Naive thymus-derived CD8-positive, alpha-beta T cell (primary cell): ENCODE measurements around the gene TGFB3. TPM values are rescaled to one million over a fixed set of nuclear protein-coding genes. Genes with fewer than 3 reads are reported as not detected.

Source experiments
- ATAC-seq, 2 donors: fragments of 150-1000 bp; cut with Tn5 transposase in 1 of 2; sonication (Bioruptor Pico), chemical (Tn5 transposase) in 1 of 2; 1 replicate in 1 of 2; 2 replicates in 1 of 2; pipeline ENCODE4 v1.10.0; 2021; ENCODE audit warnings: mild to moderate bottlenecking in 2 of 2, moderate library complexity in 2 of 2
- POLR2A ChIA-PET: fragments of 350-600 bp; sonication (Branson Sonifier 250); formaldehyde crosslinking; loops from one replicate; lab custom pipeline; 2021; ENCODE audit warnings: antibody characterized with exemption; lab: Charles Lee
- DNase-seq, 10 donors: peaks; one replicate each; pipeline versions ENCODE4 v3.0.0 to v3.0.0-alpha.2; 2020 to 2022
- H3K27ac Mint-ChIP-seq, 10 donors: one replicate each; pipeline ENCODE4 v1.8.0; 2020 to 2022; ENCODE audit warnings: mild to moderate bottlenecking in 10 of 10, mixed read lengths in 10 of 10, moderate library complexity in 4 of 10, inconsistent platforms in 1 of 10
- H3K27me3 Mint-ChIP-seq, 5 donors: one replicate each; pipeline ENCODE4 v1.8.0; 2021 to 2022; ENCODE audit warnings: mixed read lengths in 5 of 5
- H3K36me3 Mint-ChIP-seq, 3 donors: one replicate each; pipeline ENCODE4 v1.8.0; 2020 to 2022; ENCODE audit warnings: mixed read lengths in 3 of 3, mild to moderate bottlenecking in 2 of 3, inconsistent platforms in 1 of 3
- H3K4me1 Mint-ChIP-seq, 4 donors: one replicate each; pipeline ENCODE4 v1.8.0; 2021 to 2022; ENCODE audit warnings: mixed read lengths in 4 of 4
- H3K4me3 Mint-ChIP-seq, 10 donors: one replicate each; pipeline ENCODE4 v1.8.0; 2020 to 2022; ENCODE audit warnings: mild to moderate bottlenecking in 10 of 10, mixed read lengths in 10 of 10, moderate library complexity in 6 of 10, inconsistent platforms in 1 of 10
- H3K9me3 Mint-ChIP-seq, 9 donors: one replicate each; pipeline ENCODE4 v1.8.0; 2020 to 2022; ENCODE audit warnings: mixed read lengths in 9 of 9, mild to moderate bottlenecking in 3 of 9, inconsistent platforms in 1 of 9, moderate library complexity in 1 of 9
- polyA plus RNA-seq, 3 donors: library from polyadenylated mRNA; unstranded; fragments of 300-500 nt; fragmentation: Illumina TruSeq; gene quantifications; one replicate each; pipeline ENCODE4 v1.2.3, GENCODE V29; 2021
- total RNA-seq, 8 experiments: library from RNA in 2 of 8; stranded (reverse) in 2 of 8; gene quantifications; one replicate each; pipeline ENCODE4 v1.2.3 and lab custom pipeline; 2021 to 2026

Gene TGFB3
- total and polyA plus RNA-seq, 5 experiments from 2014 or later = 0.30 to 9.6 (median 4.9) TPM; not detected in 1

GRCh38 chr14:75970989-75971388 lies 10.8 kb downstream of the TGFB3 start:
- DNase-seq = no peak
- H3K27ac Mint-ChIP-seq = no peak overlapping the region
- no peaks in the 10 kb centered on the region for H3K9me3 Mint-ChIP-seq

GRCh38 chr14:75969891-75970290 lies 11.9 kb downstream of the TGFB3 start:
- H3K4me1 Mint-ChIP-seq = peaks cover 0 to 8% (median 0%) of the 10 kb centered on the region in 4 donors
- DNase-seq (no peak), ATAC-seq (no peak)
- H3K27ac Mint-ChIP-seq = no peak overlapping the region
- POLR2A ChIA-PET = no interaction called here
- H3K4me3 Mint-ChIP-seq = no peak overlapping the region
- H3K36me3 Mint-ChIP-seq = peaks cover 5 to 35% (median 13%) of the 10 kb centered on the region in 3 donors
- no peaks in the 10 kb centered on the region for H3K27me3 Mint-ChIP-seq
- no peaks in the 10 kb centered on the region for H3K9me3 Mint-ChIP-seq

More at GRCh38 chr14:75970989-75971388, 10.8 kb downstream of the TGFB3 start:
- POLR2A ChIA-PET = no interaction called here
- Mint-ChIP-seq H3K4me1 (peaks cover 0 to 7% (median 0%) of the 10 kb centered on the region in 4 donors), H3K36me3 (peaks cover 5 to 27% (median 13%) of the 10 kb centered on the region in 3 donors), H3K27me3 (no peaks in the 10 kb centered on the region), H3K4me3 (no peak overlapping the region)
- no peak for ATAC-seq

GRCh38 chr14:75969126-75969525 lies 12.7 kb downstream of the TGFB3 start:
- POLR2A ChIA-PET = no interaction called here
- Mint-ChIP-seq H3K9me3 (no peaks in the 10 kb centered on the region), H3K4me3 (no peak overlapping the region), H3K27me3 (no peaks in the 10 kb centered on the region), H3K36me3 (peaks cover 5 to 40% (median 13%) of the 10 kb centered on the region in 3 donors), H3K4me1 (peaks cover 0 to 8% (median 0%) of the 10 kb centered on the region in 4 donors), H3K27ac (peak overlapping the region in 1 of 10 donors; percentile 38)
- ATAC-seq (no peak), DNase-seq (no peak)

- H3K27me3 Mint-ChIP-seq = no peaks in the 10 kb centered on the region
- H3K4me1 Mint-ChIP-seq = peaks cover 0 to 8% (median 0%) of the 10 kb centered on the region in 4 donors
- H3K36me3 Mint-ChIP-seq = peaks cover 5 to 45% (median 13%) of the 10 kb centered on the region in 3 donors
- POLR2A ChIA-PET = no interaction called here
- H3K9me3 Mint-ChIP-seq = no peaks in the 10 kb centered on the region
- H3K27ac Mint-ChIP-seq = no peak overlapping the region
- DNase-seq = no peak
- no peak for ATAC-seq
- no peak overlapping the region for H3K4me3 Mint-ChIP-seq
Measured at GRCh38 chr14:75968456-75968855, 13.3 kb downstream of the TGFB3 start.

DNA sequence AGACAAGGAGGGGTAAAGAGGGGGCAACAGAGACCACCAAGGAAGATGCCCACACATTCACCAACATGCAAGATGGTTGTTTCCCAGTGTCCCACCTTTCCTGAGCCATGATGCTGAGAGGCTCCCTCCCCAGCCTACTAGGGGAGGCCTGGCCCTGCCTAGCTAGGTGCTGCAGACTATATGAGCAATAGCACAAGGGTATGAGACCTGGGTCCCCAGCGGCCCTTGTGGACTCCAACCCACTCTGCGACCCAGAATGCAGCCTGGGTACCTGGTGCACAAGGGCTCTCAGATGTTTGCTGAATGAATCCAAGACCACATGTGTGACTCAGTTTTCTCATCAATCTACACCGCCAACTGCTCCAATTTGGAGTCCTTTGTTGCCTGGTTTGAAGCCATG lies 13.9 kb downstream of the TGFB3 start:
- Mint-ChIP-seq H3K4me3 (no peak overlapping the region), H3K36me3 (peaks cover 5 to 45% (median 13%) of the 10 kb centered on the region in 3 donors), H3K27me3 (no peaks in the 10 kb centered on the region), H3K9me3 (no peaks in the 10 kb centered on the region), H3K27ac (no peak overlapping the region), H3K4me1 (peaks cover 0 to 8% (median 0%) of the 10 kb centered on the region in 4 donors)
- no peak for ATAC-seq
- POLR2A ChIA-PET = no interaction called here
- DNase-seq = no peak

- Mint-ChIP-seq H3K9me3 (no peaks in the 10 kb centered on the region), H3K36me3 (peaks cover 5 to 50% (median 9%) of the 10 kb centered on the region in 3 donors), H3K4me3 (no peak overlapping the region), H3K27ac (no peak overlapping the region), H3K4me1 (peaks cover 0 to 18% (median under 1%) of the 10 kb centered on the region in 4 donors), H3K27me3 (no peaks in the 10 kb centered on the region)
- no peak for DNase-seq
- POLR2A ChIA-PET = no interaction called here
- ATAC-seq = no peak
Measured at GRCh38 chr14:75961662-75962061, 20.1 kb downstream of the TGFB3 start.

DNA sequence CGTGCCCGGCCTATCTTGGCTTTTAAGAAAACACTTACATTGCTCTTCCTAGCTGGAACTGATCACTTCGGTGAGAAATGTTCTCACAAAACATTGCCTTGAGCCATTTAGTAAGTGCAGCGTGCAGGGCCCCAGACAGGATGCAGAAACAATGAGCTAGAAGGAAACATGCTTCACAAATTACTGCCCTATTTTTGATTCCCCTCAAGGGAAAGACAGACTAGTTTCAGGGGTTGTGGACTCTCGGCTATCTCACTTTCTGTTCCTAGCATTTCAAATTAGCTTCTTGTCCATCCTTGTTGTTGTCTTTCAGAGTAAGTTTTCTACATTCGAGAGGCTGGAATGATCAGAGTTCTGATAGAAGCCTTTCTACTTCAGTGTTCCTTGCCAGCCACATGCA lies 21.6 kb downstream of the TGFB3 start:
- ATAC-seq = no peak
- Mint-ChIP-seq H3K9me3 (no peaks in the 10 kb centered on the region), H3K36me3 (peaks cover 0 to 36% (median 7%) of the 10 kb centered on the region in 3 donors), H3K27ac (peak overlapping the region in 1 of 10 donors; percentile 24), H3K4me1 (peaks cover 0 to 18% (median 0%) of the 10 kb centered on the region in 4 donors), H3K27me3 (no peaks in the 10 kb centered on the region), H3K4me3 (no peak overlapping the region)
- no peak for DNase-seq
- POLR2A ChIA-PET = interaction anchor here (0.7 kb wide), 1 partner anchor 520 kb away, joined by 6 read pairs; no protein-coding TSS in a partner anchor

DNA sequence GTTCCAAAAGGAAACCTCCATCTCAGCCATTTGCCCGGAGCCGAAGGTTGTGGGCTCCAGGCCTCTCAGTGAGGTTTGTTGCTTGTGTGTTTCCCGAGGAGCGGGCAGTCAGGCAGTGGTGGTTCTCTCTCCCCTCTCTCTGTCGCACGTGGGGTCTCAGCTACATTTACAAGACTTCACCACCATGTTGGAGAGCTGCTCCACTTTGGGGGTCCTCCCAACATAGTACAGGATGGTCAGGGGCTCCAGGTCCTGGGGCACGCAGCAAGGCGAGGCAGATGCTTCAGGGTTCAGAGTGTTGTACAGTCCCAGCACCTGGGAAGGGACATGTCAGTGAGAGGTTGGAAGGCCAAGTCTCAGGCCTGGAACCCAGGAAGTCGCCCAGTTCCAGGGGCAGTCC lies 22.8 kb downstream of the TGFB3 start:
- Mint-ChIP-seq H3K4me3 (no peak overlapping the region), H3K9me3 (no peaks in the 10 kb centered on the region), H3K27me3 (no peaks in the 10 kb centered on the region), H3K36me3 (peaks cover 0 to 27% (median 7%) of the 10 kb centered on the region in 3 donors), H3K27ac (peak overlapping the region in 1 of 10 donors; percentile 78), H3K4me1 (peaks cover 0 to 18% (median 0%) of the 10 kb centered on the region in 4 donors)
- DNase-seq = no peak
- POLR2A ChIA-PET = interaction anchor here (0.7 kb wide), 1 partner anchor 53 kb away, joined by 3 read pairs; no protein-coding TSS in a partner anchor
- no peak for ATAC-seq

DNA sequence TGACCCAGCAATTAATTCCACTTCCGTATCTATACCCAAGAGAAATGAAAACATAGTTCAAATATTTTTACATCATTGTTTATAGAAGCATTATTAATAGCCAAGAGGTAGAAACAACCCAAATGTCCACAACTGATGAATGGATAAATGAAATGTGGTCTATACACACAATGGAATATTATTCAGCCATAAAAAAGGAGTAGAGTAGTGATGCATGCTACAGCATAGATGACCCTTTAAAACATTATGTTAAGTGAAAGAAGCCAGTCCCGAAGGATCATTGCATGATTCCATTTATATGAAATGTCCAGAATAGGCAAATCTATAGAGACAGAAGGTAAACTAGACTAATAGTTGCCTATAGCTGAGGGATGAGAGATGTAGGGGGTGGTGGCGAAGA lies 29.3 kb downstream of the TGFB3 start:
- ATAC-seq = no peak
- H3K36me3 Mint-ChIP-seq = peaks cover 3 to 11% (median 8%) of the 10 kb centered on the region in 3 donors
- POLR2A ChIA-PET = no interaction called here
- H3K27me3 Mint-ChIP-seq = no peaks in the 10 kb centered on the region
- peaks cover 0 to 9% (median 4%) of the 10 kb centered on the region in 9 donors for H3K9me3 Mint-ChIP-seq
- no peak for DNase-seq
- H3K4me3 Mint-ChIP-seq = no peak overlapping the region
- no peaks in the 10 kb centered on the region for H3K4me1 Mint-ChIP-seq
- no peak overlapping the region for H3K27ac Mint-ChIP-seq

- Mint-ChIP-seq H3K9me3 (peaks cover 0 to under 1% (median 0%) of the 10 kb centered on the region in 9 donors), H3K4me3 (no peak overlapping the region), H3K4me1 (no peaks in the 10 kb centered on the region), H3K36me3 (peaks cover 4 to 15% (median 7%) of the 10 kb centered on the region in 3 donors), H3K27ac (no peak overlapping the region), H3K27me3 (no peaks in the 10 kb centered on the region)
- POLR2A ChIA-PET = no interaction called here
- DNase-seq = no peak
- ATAC-seq = no peak
Measured at GRCh38 chr14:75946785-75947184, 35.0 kb downstream of the TGFB3 start.

- H3K27me3 Mint-ChIP-seq = no peaks in the 10 kb centered on the region
- H3K4me1 Mint-ChIP-seq = no peaks in the 10 kb centered on the region
- H3K36me3 Mint-ChIP-seq = peaks cover 3 to 19% (median 4%) of the 10 kb centered on the region in 3 donors
- no peaks in the 10 kb centered on the region for H3K9me3 Mint-ChIP-seq
- DNase-seq (no peak), ATAC-seq (no peak)
- no peak overlapping the region for H3K27ac Mint-ChIP-seq
- H3K4me3 Mint-ChIP-seq = no peak overlapping the region
- POLR2A ChIA-PET = no interaction called here
Measured at GRCh38 chr14:75944607-75945241, 37.1 kb downstream of the TGFB3 start.

DNA sequence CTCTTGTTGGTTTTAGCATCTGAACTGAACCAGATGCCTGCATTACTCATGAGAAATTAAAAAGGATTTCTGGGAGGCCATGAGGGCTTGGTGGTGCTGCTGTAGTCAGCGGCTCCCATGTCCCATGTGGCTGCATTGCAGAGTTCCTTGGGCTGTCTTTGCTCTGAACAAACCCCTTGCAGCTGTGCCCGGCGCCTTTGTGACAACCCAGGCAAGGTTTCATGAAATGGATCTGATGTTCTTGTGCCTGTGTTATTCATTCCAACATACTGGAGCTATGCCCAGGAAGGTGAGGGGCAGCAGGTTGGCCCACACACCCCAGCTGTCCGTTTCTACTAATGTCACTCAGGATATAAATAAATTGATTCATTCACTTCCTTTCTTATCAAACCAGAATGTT lies 40.8 kb downstream of the TGFB3 start:
- H3K27me3 Mint-ChIP-seq = no peaks in the 10 kb centered on the region
- no peaks in the 10 kb centered on the region for H3K4me1 Mint-ChIP-seq
- no peak overlapping the region for H3K27ac Mint-ChIP-seq
- peaks cover 4 to 23% (median 6%) of the 10 kb centered on the region in 3 donors for H3K36me3 Mint-ChIP-seq
- H3K9me3 Mint-ChIP-seq = no peaks in the 10 kb centered on the region
- POLR2A ChIA-PET = no interaction called here
- DNase-seq (no peak), ATAC-seq (no peak)
- no peak overlapping the region for H3K4me3 Mint-ChIP-seq

DNA sequence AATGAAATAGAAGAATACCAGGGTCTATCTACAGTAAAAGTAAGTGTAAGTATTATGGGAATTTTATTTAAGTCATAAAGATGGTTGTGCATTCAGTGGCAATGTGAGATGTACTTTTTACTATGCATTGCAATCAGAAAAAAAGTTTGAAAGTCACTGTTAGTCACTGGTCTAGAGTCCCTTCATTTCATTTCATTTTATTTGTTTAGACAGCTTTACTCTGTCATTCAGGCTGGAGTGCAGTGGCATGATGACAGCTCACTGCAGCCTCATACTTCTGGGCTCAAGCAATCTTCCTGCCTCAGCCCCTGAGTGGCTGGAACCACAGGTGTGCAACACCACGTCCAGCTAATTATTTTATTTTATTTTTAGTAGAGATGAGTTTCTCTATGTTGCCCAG lies 42.6 kb downstream of the TGFB3 start:
- peaks cover 4 to 23% (median 6%) of the 10 kb centered on the region in 3 donors for H3K36me3 Mint-ChIP-seq
- peaks cover 0 to 6% (median 2%) of the 10 kb centered on the region in 4 donors for H3K4me1 Mint-ChIP-seq
- H3K4me3 Mint-ChIP-seq = no peak overlapping the region
- ATAC-seq (no peak), DNase-seq (no peak)
- H3K27ac Mint-ChIP-seq = peak overlapping the region in 1 of 10 donors; percentile 39
- no peaks in the 10 kb centered on the region for H3K27me3 Mint-ChIP-seq
- no peaks in the 10 kb centered on the region for H3K9me3 Mint-ChIP-seq
- POLR2A ChIA-PET = no interaction called here
